ENCODE measurements around the gene CROCC.
"Not testable (repeated sequence)": the region's sequence is repeated elsewhere in the genome, so short reads cannot be mapped to it uniquely, and the experiment has no call there.

Gene CROCC

GRCh38 chr1:16905868-16906702 lies 15.6 kb upstream of the CROCC start:
- peaks cover 45% of the 10 kb centered on the region for H3K4me1 Mint-ChIP-seq
- DNase-seq (ENCODE audit: low spot score in 2 of 2) (no peak), ATAC-seq (peak; percentile 38)
- H3K4me3 Mint-ChIP-seq, result no peak overlapping the region
- H3K27ac Mint-ChIP-seq, result no peak overlapping the region
- no peaks in the 10 kb centered on the region for H3K36me3 Mint-ChIP-seq
- H3K9me3 Mint-ChIP-seq, result no peaks in the 10 kb centered on the region

- no peak overlapping the region for H3K4me3 Mint-ChIP-seq
- no peak overlapping the region for H3K27ac Mint-ChIP-seq
- no peak for DNase-seq (ENCODE audit: low spot score in 2 of 2)
- peaks cover 40% of the 10 kb centered on the region for H3K4me1 Mint-ChIP-seq
- H3K9me3 Mint-ChIP-seq, result no peaks in the 10 kb centered on the region
- ATAC-seq, result no peak
- no peaks in the 10 kb centered on the region for H3K36me3 Mint-ChIP-seq
Observed at GRCh38 chr1:16906873-16907272, 14.9 kb upstream of the CROCC start.

- Mint-ChIP-seq H3K4me3 (no peak overlapping the region), H3K36me3 (peaks cover under 1% of the 10 kb centered on the region), H3K9me3 (no peaks in the 10 kb centered on the region), H3K27ac (peak overlapping the region; percentile 55), H3K4me1 (peaks cover 47% of the 10 kb centered on the region)
- ATAC-seq (no peak), DNase-seq (ENCODE audit: low spot score in 2 of 2) (no peak)
Observed at GRCh38 chr1:16907870-16908758, 13.6 kb upstream of the CROCC start.

DNA sequence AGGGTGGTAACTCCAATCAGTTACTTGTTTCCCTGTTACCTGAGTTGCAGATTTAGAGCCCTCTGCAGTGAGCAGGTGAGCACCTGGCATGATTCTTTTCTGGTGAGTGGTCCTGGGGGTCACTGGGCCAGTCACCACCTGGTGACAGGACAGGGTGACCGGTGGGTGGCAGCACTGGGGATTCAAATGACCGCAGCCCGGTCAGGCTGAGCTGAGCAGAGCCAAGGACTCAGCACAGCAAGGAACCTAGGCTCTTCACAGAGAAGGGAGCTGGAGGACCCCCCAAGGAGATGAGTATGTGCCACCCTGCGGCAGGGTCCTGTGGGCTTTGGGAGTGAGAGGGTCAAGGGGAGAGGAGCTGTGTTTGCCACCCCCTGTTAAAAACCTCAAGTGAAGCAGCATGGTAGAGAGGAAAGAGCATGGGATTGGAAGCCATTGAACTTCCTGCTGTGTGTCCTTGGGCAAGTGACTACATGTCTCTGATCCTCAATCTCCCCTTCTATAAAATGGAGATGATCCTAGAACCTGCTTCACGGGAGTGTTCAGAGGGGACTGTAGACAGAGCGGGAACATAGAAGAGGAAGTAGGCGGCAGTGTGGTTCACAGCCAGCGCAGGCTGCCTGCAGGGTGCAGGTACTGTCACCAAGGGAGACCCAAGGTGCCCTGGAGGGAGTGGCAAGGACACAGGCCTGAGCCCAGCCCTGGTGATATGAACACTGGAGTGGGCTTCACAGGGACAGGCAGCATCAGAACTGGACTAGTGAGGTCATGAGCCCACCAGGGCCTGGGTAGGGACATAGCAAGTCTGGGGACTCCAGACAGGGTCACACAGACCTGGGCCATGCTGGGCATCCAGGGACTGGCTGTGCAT lies 9.6 kb upstream of the CROCC start:
- H3K4me3 Mint-ChIP-seq, result peak overlapping the region; percentile 88
- peaks cover 13% of the 10 kb centered on the region for H3K36me3 Mint-ChIP-seq
- peak overlapping the region; percentile 21 for H3K27ac Mint-ChIP-seq
- peaks cover 66% of the 10 kb centered on the region for H3K4me1 Mint-ChIP-seq
- not testable (repeated sequence) for H3K9me3 Mint-ChIP-seq; DNase-seq (ENCODE audit: low spot score in 2 of 2); ATAC-seq

- H3K9me3 Mint-ChIP-seq; ATAC-seq; H3K27ac Mint-ChIP-seq; DNase-seq (ENCODE audit: low spot score in 2 of 2): not testable (repeated sequence)
- Mint-ChIP-seq H3K4me1 (peaks cover 62% of the 10 kb centered on the region), H3K4me3 (peak overlapping the region; percentile 88), H3K36me3 (peaks cover 13% of the 10 kb centered on the region)
Observed at GRCh38 chr1:16912742-16913141, 9.0 kb upstream of the CROCC start.

GRCh38 chr1:16913181-16913832 lies 8.4 kb upstream of the CROCC start:
- no peaks in the 10 kb centered on the region for H3K9me3 Mint-ChIP-seq
- H3K4me1 Mint-ChIP-seq, result peaks cover 56% of the 10 kb centered on the region
- DNase-seq (ENCODE audit: low spot score in 2 of 2), result no peak
- peaks cover 13% of the 10 kb centered on the region for H3K36me3 Mint-ChIP-seq
- peak overlapping the region; percentile 88 for H3K4me3 Mint-ChIP-seq
- ATAC-seq, result no peak
- H3K27ac Mint-ChIP-seq, result peak overlapping the region; percentile 68

GRCh38 chr1:16913833-16914662 lies 7.7 kb upstream of the CROCC start:
- peaks cover 50% of the 10 kb centered on the region for H3K4me1 Mint-ChIP-seq
- peak overlapping the region; percentile 79 for H3K27ac Mint-ChIP-seq
- ATAC-seq (peak; percentile 97), DNase-seq (ENCODE audit: low spot score in 2 of 2) (peak; percentile 89 to 100)
- peak overlapping the region; percentile 88 for H3K4me3 Mint-ChIP-seq
- peaks cover 13% of the 10 kb centered on the region for H3K36me3 Mint-ChIP-seq
- H3K9me3 Mint-ChIP-seq, result no peaks in the 10 kb centered on the region

- Mint-ChIP-seq H3K36me3 (peaks cover 13% of the 10 kb centered on the region), H3K4me3 (peak overlapping the region; percentile 88), H3K4me1 (peaks cover 45% of the 10 kb centered on the region), H3K27ac (peak overlapping the region; percentile 79)
- not testable (repeated sequence) for DNase-seq (ENCODE audit: low spot score in 2 of 2); ATAC-seq; H3K9me3 Mint-ChIP-seq
Observed at GRCh38 chr1:16914928-16915626, 6.7 kb upstream of the CROCC start.

GRCh38 chr1:16915627-16915973 lies 6.1 kb upstream of the CROCC start:
- H3K27ac Mint-ChIP-seq, result peak overlapping the region; percentile 79
- DNase-seq (ENCODE audit: low spot score in 2 of 2), result no peak
- no peak for ATAC-seq
- no peaks in the 10 kb centered on the region for H3K9me3 Mint-ChIP-seq
- peaks cover 13% of the 10 kb centered on the region for H3K36me3 Mint-ChIP-seq
- H3K4me1 Mint-ChIP-seq, result peaks cover 44% of the 10 kb centered on the region
- H3K4me3 Mint-ChIP-seq, result peak overlapping the region; percentile 88

- not testable (repeated sequence) for H3K27ac Mint-ChIP-seq
Observed at GRCh38 chr1:16916036-16916880, 5.5 kb upstream of the CROCC start.

DNA sequence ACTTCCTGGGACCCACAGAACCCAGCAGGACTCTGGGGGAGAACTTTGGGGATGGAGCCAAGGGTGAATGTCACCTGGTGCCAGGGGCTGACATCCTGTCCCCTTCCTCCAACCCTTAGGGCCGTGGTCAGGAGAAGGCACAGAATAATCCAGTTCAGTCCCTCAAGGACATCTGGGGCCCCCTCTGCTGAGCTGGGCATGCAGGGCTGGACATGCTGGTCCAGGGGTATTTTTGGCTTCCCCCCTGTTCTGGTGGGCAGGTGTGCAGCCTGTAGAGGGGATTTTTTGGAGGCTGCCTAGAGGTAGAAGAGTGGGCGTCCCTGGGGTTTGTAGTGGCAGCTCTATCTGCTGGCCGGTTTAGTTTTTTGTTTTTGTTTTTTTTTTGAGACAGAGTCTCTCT lies 3.4 kb upstream of the CROCC start:
- Mint-ChIP-seq H3K36me3 (peaks cover 10% of the 10 kb centered on the region), H3K4me3 (no peak overlapping the region), H3K27ac (peak overlapping the region; percentile 49), H3K9me3 (no peaks in the 10 kb centered on the region), H3K4me1 (peaks cover 51% of the 10 kb centered on the region)
- no peak for ATAC-seq
- no peak for DNase-seq (ENCODE audit: low spot score in 2 of 2)

More at GRCh38 chr1:16916036-16916880, 5.5 kb upstream of the CROCC start:
- peak overlapping the region; percentile 88 for H3K4me3 Mint-ChIP-seq
- ATAC-seq; DNase-seq (ENCODE audit: low spot score in 2 of 2); H3K9me3 Mint-ChIP-seq: not testable (repeated sequence)
- peaks cover 13% of the 10 kb centered on the region for H3K36me3 Mint-ChIP-seq
- H3K4me1 Mint-ChIP-seq, result peaks cover 49% of the 10 kb centered on the region

DNA sequence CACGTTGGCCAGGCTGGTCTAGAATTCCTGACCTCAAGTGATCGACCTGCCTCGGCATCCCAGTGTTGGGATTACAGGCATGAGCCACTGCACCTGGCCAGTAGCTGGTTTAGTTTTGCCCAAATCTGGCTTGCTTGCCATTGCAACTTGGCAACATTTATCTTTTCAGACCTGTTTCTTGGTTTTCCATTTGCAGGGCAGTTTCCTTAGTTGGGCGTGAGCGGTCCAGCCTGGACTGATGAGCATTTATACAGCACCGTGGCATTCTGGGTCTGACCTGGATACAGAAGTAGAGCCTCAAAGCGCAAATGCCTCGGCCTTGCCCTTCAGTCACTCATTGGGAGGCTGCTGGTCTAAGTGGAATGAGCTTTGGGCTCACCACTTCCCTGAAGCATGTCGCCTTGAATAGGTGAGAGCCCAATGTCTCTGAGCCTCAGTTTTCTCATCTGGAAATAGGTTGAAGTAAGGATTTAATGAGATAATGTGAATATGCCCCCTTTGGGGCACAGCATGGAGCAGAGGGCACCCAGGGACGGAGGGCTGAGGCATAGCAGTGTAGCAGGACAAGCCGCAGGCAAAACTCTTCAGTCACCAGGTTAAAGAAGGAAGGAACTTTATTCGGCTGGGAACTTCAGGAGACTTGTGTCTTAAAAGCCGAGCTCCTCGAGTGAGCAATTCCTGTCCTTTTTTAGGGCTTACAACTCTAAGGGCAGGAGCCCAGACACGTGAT lies 2.6 kb upstream of the CROCC start:
- DNase-seq (ENCODE audit: low spot score in 2 of 2); H3K4me3 Mint-ChIP-seq; H3K36me3 Mint-ChIP-seq; ATAC-seq; H3K9me3 Mint-ChIP-seq: not testable (repeated sequence)
- Mint-ChIP-seq H3K27ac (peak overlapping the region; percentile 38), H3K4me1 (peaks cover 47% of the 10 kb centered on the region)
